ENCODE results near the gene TMPRSS11D.

The TMPRSS11D gene

GRCh38 chr4:67892253-67892652, 8.5 kb upstream of the TMPRSS11D start:
- no peak overlapping the region for H3K27ac ChIP-seq (ENCODE audit: extremely low read depth, low read depth, low read length)
- H3K9me3 ChIP-seq (ENCODE audit: control insufficient read depth, insufficient read depth, low read depth, low read length): no peaks in the 10 kb centered on the region
- CTCF ChIA-PET: no interaction called here
- POLR2A ChIA-PET: no interaction called here
- TF ChIP-seq SETDB1 (IDR thresholded peaks at IDR 0.05; ENCODE audit: insufficient read length, low read length) (no peak), ZNF121 (tag by site-specific recombination; IDR thresholded peaks at IDR 0.05) (no peak), ZNF391 (tag by site-specific recombination; IDR thresholded peaks at IDR 0.05; ENCODE audit: borderline replicate concordance, low read depth) (no peak), HIC1 (tag by site-specific recombination; IDR thresholded peaks at IDR 0.05) (no peak), ZNF555 (tag by site-specific recombination; conservative IDR thresholded peaks at IDR 0.05) (no peak), ZBTB44 (tag by site-specific recombination; IDR thresholded peaks at IDR 0.05) (no peak), SP3 (tag by site-specific recombination; IDR thresholded peaks at IDR 0.05) (no peak), BCL11A (tag by site-specific recombination; IDR thresholded peaks at IDR 0.05; ENCODE audit: low read depth) (no peak), ZNF529 (tag by site-specific recombination; IDR thresholded peaks at IDR 0.05; ENCODE audit: insufficient replicate concordance) (no peak), ZNF426 (tag by site-specific recombination; IDR thresholded peaks at IDR 0.05) (no peak), ZBTB48 (tag by site-specific recombination; IDR thresholded peaks at IDR 0.05) (no peak)
- H3K36me3 ChIP-seq (ENCODE audit: control insufficient read depth in 2 of 2, insufficient read depth in 1 of 2, low read length in 2 of 2): no peaks in the 10 kb centered on the region
- H3K4me3 ChIP-seq (ENCODE audit: low read depth, low read length): no peak overlapping the region
- H3K4me1 ChIP-seq (ENCODE audit: control insufficient read depth, insufficient read depth, low read length): no peaks in the 10 kb centered on the region

GRCh38 chr4:67891645-67892044, 7.8 kb upstream of the TMPRSS11D start:
- ChIA-PET CTCF (no interaction called here), POLR2A (no interaction called here)
- H3K4me3 ChIP-seq (ENCODE audit: low read depth, low read length): no peak overlapping the region
- H3K36me3 ChIP-seq (ENCODE audit: control insufficient read depth in 2 of 2, insufficient read depth in 1 of 2, low read length in 2 of 2): no peaks in the 10 kb centered on the region
- no peak overlapping the region for H3K27ac ChIP-seq (ENCODE audit: extremely low read depth, low read depth, low read length)
- TF ChIP-seq, protein P1, sequence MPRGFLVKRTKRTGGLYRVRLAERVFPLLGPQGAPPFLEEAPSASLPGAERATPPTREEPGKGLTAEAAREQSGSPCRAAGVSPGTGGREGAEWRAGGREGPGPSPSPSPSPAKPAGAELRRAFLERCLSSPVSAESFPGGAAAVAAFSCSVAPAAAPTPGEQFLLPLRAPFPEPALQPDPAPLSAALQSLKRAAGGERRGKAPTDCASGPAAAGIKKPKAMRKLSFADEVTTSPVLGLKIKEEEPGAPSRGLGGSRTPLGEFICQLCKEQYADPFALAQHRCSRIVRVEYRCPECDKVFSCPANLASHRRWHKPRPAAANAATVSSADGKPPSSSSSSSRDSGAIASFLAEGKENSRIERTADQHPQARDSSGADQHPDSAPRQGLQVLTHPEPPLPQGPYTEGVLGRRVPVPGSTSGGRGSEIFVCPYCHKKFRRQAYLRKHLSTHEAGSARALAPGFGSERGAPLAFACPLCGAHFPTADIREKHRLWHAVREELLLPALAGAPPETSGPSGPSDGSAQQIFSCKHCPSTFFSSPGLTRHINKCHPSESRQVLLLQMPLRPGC (tag by site-specific recombination; IDR thresholded peaks at IDR 0.05): no peak
- no peaks in the 10 kb centered on the region for H3K4me1 ChIP-seq (ENCODE audit: control insufficient read depth, insufficient read depth, low read length)
- H3K9me3 ChIP-seq (ENCODE audit: control insufficient read depth, insufficient read depth, low read depth, low read length): no peaks in the 10 kb centered on the region

GRCh38 chr4:67886281-67886680, 2.5 kb upstream of the TMPRSS11D start:
- Histone ChIP-seq H3K4me1 (ENCODE audit: control insufficient read depth, insufficient read depth, low read length) (no peaks in the 10 kb centered on the region), H3K9me3 (ENCODE audit: control insufficient read depth, insufficient read depth, low read depth, low read length) (no peaks in the 10 kb centered on the region), H3K27ac (ENCODE audit: extremely low read depth, low read depth, low read length) (no peak overlapping the region), H3K36me3 (ENCODE audit: control insufficient read depth in 2 of 2, insufficient read depth in 1 of 2, low read length in 2 of 2) (no peaks in the 10 kb centered on the region), H3K4me3 (ENCODE audit: low read depth, low read length) (no peak overlapping the region)
- TF ChIP-seq ZNF37A (tag by site-specific recombination; IDR thresholded peaks at IDR 0.05) (no peak), KLF7 (tag by site-specific recombination; IDR thresholded peaks at IDR 0.05; ENCODE audit: borderline replicate concordance) (no peak), TRIM28 (IDR thresholded peaks at IDR 0.05; ENCODE audit: borderline replicate concordance, low read length) (no peak), SCRT2 (tag by site-specific recombination; IDR thresholded peaks at IDR 0.05) (no peak), ZSCAN4 (tag by site-specific recombination; IDR thresholded peaks at IDR 0.05) (no peak), ZNF544 (tag by site-specific recombination; IDR thresholded peaks at IDR 0.05) (no peak), ZNF433 (tag by site-specific recombination; IDR thresholded peaks at IDR 0.05; ENCODE audit: low read depth) (no peak), ZNF10 (tag by site-specific recombination; IDR thresholded peaks at IDR 0.05) (no peak), ZNF837 (tag by site-specific recombination; IDR thresholded peaks at IDR 0.05) (no peak), ZBTB48 (tag by site-specific recombination; IDR thresholded peaks at IDR 0.05) (no peak), GLI2 (tag by site-specific recombination; IDR thresholded peaks at IDR 0.05; ENCODE audit: borderline replicate concordance, low read depth) (no peak), KLF17 (tag by site-specific recombination; IDR thresholded peaks at IDR 0.05) (no peak)
- TF ChIP-seq, protein P2, sequence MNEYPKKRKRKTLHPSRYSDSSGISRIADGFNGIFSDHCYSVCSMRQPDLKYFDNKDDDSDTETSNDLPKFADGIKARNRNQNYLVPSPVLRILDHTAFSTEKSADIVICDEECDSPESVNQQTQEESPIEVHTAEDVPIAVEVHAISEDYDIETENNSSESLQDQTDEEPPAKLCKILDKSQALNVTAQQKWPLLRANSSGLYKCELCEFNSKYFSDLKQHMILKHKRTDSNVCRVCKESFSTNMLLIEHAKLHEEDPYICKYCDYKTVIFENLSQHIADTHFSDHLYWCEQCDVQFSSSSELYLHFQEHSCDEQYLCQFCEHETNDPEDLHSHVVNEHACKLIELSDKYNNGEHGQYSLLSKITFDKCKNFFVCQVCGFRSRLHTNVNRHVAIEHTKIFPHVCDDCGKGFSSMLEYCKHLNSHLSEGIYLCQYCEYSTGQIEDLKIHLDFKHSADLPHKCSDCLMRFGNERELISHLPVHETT (tag by site-specific recombination; IDR thresholded peaks at IDR 0.05): no peak
- ChIA-PET CTCF (no interaction called here), POLR2A (no interaction called here)

Measured in HEK293 (cell line).